Stimulated activated CD4-positive, alpha-beta T cell treated with anti-CD3 and anti-CD28 coated beads, Interleukin-4, amount 100 ng/mL, for 1 hour (primary cell): ENCODE measurements around the gene TMEM87B.
A peak's percentile ranks its signal among the peaks of the same experiment; 100 is the strongest.
"Not testable (repeated sequence)": the region's sequence is repeated elsewhere in the genome, so short reads cannot be mapped to it uniquely, and the experiment has no call there.

ENCODE experiments used
- DNase-seq: peaks from one replicate; pipeline ENCODE4 v3.0.0-alpha.2; 2020

The TMEM87B gene

DNA sequence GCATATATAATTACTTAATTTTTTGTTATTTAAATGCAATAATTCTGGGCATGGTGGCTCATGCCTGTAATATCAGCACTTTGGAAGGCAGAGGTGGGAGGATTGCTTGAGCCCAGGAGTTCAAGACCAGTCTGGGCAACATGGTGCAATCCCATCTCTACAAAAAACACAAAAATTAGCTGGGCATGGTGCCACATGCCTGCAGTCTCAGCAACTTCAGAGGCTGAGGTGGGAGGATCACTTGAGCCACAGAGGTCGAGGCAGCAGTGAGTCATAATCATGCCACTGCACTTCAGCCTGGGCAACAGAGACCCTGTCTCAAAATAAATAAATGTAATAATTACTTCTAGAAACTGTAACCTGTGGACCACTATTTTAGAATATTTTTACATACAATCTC lies 21.5 kb upstream of the TMEM87B start:
- no peak for DNase-seq

GRCh38 chr2:112034924-112035323 lies 20.1 kb upstream of the TMEM87B start:
- DNase-seq: no peak

- no peak for DNase-seq
Observed at GRCh38 chr2:112035786-112036185, 19.3 kb upstream of the TMEM87B start.

GRCh38 chr2:112039556-112039955 lies 15.5 kb upstream of the TMEM87B start:
- DNase-seq: not testable (repeated sequence)

GRCh38 chr2:112040066-112040465 lies 15.0 kb upstream of the TMEM87B start:
- DNase-seq: not testable (repeated sequence)

DNA sequence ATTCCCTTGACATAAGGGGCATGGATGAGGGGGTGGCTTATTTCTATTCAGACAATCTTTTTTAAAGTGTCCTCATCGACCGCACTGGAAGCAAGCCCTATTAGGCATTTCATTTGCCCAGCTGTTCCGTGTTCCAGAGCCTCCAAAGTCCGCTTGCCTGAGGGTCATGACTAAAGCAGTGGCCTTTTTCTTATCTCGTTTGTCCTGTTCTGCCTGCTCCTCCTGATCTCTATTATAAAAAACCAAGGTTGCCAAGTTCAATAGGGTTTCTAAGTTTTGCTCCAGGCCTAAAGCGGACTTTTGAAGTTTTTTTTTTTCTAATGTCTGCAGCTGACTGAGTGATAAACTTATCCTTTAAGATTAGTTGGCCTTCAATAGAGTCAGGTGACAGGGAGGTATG lies 13.6 kb upstream of the TMEM87B start:
- not testable (repeated sequence) for DNase-seq

- no peak for DNase-seq
Observed at GRCh38 chr2:112045446-112046014, 9.5 kb upstream of the TMEM87B start.

DNA sequence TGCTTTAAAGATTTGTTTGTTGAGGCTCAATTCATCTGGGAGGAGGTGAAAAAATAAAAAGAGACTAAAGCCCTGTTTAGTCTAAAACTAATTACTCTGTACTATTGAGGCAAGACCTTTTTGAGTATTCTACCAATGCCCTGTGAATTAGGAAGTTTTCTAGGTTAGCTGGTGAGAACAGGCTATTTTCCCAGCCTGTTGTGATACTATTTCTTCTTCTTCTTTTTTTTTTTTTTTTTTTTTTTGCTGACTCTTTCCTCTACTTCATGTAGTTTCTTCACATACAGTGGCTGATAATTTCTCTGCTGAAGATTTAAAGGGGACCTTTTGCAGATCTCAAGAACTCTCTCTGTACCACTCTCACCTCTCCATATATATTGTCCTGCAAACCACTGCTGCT lies 8.8 kb upstream of the TMEM87B start:
- DNase-seq: no peak

- no peak for DNase-seq
Observed at GRCh38 chr2:112047537-112048235, 7.4 kb upstream of the TMEM87B start.

DNA sequence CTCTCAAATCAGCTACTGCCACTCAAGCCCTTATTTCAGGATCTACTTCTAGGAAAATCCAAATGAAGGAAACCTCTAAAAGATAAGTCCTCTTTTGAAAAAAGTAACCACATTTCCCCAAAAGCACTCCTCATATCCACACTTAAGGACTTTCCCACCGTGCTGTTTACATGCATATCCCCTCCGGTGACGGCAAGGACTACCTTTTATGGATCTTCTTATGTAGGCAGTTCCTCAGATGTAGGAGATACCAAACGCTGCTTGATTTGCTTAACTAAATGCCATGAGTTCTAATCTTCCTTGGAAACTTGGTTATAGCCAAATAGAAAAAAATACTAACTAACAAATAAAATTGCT lies 6.9 kb upstream of the TMEM87B start:
- no peak for DNase-seq

GRCh38 chr2:112048887-112049286 lies 6.2 kb upstream of the TMEM87B start:
- no peak for DNase-seq

GRCh38 chr2:112050316-112050715 lies 4.8 kb upstream of the TMEM87B start:
- no peak for DNase-seq

DNA sequence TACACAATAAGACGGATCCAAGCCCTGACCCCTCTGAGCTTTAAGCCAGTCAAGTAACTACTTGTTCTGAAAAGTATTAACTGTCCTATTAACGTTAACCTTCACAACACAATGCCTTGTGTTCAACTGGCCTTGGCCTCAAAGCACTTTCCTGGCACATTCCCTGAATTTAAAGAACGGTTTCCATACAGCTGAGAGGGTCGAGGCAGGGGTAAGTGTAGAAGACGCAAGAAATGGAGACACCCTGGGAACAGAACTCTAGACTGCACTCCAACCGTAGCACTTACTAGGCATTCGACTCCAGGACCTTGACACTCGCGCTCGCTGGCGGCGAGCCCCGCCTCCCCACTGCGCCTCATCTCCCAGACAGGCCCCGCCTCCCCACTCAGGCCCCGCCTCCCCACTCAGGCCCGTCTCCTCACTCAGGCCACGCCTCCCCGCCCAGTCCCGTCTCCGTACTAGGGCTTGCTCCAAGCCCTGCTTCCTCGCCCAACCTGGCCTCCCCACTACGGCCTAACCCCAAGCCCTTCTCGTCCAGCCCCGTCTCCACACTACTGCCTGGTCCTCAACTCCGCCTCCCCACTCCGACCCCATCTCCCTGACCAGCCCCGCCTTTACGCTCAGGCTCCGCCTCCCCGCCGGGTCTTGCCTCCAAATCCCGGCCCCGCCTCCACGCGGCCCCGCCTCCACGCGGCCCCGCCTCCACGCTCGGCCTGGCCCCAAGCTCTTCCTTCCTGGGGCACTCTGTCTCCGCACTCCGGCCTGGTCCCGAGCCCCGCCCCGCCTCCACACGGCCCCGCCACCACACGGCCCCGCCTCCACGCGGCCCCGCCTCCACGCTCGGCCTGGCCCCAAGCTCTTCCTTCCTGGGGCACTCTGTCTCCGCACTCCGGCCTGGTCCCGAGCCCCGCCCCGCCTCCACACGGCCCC lies 887 bp upstream of the TMEM87B start:
- peak; percentile 99 for DNase-seq

- peak; percentile 35 for DNase-seq
Observed at GRCh38 chr2:112055730-112056625, 909 bp downstream of the TMEM87B start.

DNA sequence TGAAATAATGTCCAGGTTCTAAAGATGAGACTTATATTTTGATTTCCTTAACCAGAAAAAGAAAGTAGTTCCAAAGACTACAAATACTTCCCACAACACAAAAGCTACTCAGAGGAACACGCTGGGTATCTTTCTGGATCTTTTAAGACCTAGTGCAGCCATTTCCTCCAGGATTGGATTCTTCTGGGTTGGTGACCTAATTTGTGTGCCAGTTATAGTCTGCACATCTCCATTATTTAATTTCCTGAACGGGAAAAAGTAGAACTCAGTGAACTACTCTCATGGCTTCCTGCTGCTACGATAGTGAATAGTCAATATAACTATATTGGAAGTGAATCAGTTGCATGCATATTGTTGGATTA lies 1.5 kb downstream of the TMEM87B start:
- DNase-seq: no peak

- no peak for DNase-seq
Observed at GRCh38 chr2:112059671-112060070, 4.6 kb downstream of the TMEM87B start.

DNA sequence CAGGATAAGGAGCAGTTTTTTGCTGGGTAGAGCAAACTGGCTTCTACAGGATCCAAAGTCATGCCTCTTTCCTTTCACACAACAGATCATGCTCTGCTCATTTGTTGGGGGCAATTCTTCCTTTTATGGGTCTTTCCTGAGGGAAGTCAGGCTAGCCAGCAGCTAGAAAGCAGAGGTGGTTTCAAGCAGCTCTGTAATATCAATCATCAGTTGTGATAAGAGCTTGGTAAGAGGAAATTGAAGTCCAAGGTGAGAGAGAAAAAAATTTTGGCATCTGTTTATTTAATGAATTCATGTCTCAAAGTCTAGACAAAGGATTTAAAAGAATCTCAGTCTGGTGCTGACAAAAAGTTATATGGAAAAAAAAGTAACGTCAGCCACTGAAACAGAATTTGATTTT lies 6.2 kb downstream of the TMEM87B start:
- DNase-seq: no peak

DNA sequence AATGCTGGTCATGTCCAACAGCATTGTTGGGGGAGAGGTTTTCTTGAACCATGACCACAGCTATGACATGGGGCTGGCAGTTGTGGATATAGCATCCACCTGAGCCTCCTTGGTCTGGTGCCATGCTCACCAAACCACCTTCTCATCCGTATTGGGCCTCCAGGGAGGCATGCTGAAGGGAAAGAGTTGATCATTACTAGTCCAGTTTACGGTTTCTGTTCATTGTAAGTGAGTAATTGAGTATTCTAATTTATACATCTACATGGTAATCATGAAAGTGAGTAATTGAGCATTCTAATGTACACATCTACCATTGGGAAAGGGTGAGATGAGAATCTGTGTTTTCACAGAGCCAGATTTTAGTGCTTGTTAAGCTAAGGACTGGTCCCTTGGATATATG lies 6.8 kb downstream of the TMEM87B start:
- no peak for DNase-seq

DNA sequence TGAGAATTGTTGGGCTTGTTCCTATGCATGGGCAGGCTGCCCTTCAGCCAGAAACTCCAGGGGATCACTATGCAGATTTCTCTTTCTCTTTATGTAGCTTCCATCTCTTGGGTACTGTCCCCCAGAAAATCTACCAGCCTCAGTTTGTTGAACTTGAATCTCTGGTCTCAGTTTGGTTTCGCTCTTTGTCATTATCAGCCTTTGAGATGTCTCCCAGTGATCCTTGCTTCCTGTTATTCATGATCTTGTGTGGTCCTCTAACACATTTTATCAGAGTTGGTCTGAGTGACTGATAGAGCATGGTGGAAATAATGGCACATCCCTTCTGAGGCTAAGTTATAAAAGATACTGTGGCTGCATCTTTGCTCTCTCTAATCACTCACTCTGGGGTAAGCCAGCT lies 7.8 kb downstream of the TMEM87B start:
- no peak for DNase-seq

GRCh38 chr2:112065486-112065885 lies 10.4 kb downstream of the TMEM87B start:
- no peak for DNase-seq

DNA sequence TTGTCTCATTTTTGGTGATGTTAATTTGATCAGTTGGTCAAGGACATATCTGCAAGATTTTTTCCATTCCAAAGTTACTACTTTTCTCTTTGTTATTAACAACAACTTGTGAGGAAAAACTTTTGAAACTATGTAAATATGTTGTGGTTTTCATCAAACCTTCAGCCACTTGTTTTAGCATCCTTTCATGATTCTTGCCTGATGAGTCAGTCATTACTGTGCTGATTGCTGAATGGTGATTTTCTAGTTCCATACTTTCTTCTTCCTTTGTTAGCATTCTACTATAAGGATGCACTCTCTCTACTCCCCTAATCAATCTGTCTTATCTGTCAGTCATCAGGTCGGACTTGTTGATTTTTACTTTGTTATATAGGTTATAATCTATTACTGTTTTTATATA lies 10.9 kb downstream of the TMEM87B start:
- DNase-seq: no peak

DNA sequence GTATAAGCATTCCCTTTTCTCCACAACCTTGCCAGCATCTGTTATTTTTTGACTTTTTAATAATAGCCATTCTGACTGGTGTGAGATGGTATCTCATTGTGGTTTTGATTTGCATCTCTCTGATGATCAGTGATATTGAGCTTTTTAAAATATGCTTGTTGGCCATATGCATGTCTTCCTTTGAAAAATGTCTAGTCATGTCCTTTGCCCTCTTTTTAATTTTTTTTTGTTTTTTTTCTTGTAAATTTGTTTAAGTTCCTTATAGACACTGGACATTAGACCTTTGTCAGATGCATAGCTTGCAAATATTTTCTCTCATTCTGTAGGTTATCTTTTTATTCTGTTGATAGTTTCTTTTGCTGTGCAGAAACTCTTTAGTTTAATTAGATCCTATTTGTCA lies 14.7 kb downstream of the TMEM87B start:
- DNase-seq: not testable (repeated sequence)

DNA sequence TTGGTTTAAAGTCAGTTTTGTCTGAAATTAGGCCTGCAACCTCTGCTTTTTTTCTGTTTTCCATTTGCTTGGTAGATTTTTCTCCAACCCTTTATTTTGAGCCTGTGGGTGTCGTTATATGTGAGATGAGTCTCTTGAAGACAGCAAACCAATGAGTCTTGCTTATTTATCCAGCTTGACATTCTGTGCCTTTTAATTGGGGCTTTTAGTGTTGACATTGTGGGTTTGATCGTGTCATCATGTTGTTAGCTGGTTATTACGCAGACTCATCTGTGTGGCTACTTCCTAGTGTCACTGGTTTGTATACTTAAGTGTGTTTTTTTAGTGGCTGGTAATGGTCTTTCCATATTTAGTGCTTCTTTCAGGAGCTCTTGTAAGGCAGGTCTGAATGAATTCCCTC lies 18.8 kb downstream of the TMEM87B start:
- no peak for DNase-seq
